Endothelial cell of umbilical vein (primary cell): Measurements from ENCODE around the gene ABCC4. TPM values are rescaled to one million over a fixed set of nuclear protein-coding genes. Genes with fewer than 3 reads are reported as not detected.

ENCODE experiments used
- BruUV-seq: library from RNA; stranded (reverse); fragments of 400-500 nt; replicated peaks from 2 replicates; lab custom pipeline; 2021; lab: Mats Ljungman, UMichigan
- CTCF ChIA-PET: fragments of 300-600, 350-600 bp; sonication (Branson Sonifier 250); formaldehyde crosslinking; loops from one replicate; lab custom pipeline; 2021; ENCODE audit warnings: antibody characterized with exemption, inconsistent platforms; lab: Charles Lee
- POLR2A ChIA-PET: fragments of 300-600, 350-600 bp; sonication (Branson Sonifier 250); formaldehyde crosslinking; loops from one replicate; lab custom pipeline; 2021; ENCODE audit warnings: antibody characterized with exemption, inconsistent platforms; lab: Charles Lee
- DNase-seq: peaks from one replicate; pipeline ENCODE4 v3.0.0-alpha.2; 2011; ENCODE audit warnings: low read depth, low spot score
- FAIRE-seq: peaks from 2 replicates; lab custom pipeline; 2011; peaks lifted over from hg19 to GRCh38; lab: Jason Lieb, UNC
- H2AFZ ChIP-seq: 2 replicates; pipeline ENCODE4 v1.6.0; 2012; ENCODE audit warnings: low read depth, low read length, control low read depth, inconsistent platforms
- H3K27ac ChIP-seq: 2 replicates; pipeline ENCODE4 v1.5.1; 2011; ENCODE audit warnings: low read depth, mild to moderate bottlenecking, control low read depth, low read length, moderate library complexity; ENCODE audit not compliant: insufficient read depth
- H3K27me3 ChIP-seq, 2 experiments: 2 replicates each; pipeline versions ENCODE4 v1.6.0 to v1.6.1; 2011; ENCODE audit warnings: low read length in 2 of 2, mixed read lengths in 1 of 2; ENCODE audit not compliant: control insufficient read depth in 2 of 2, insufficient read depth in 2 of 2
- H3K36me3 ChIP-seq, 2 experiments: 2 replicates in 1 of 2; 3 replicates in 1 of 2; pipeline ENCODE4 v1.5.1; 2011; ENCODE audit warnings: low read length in 2 of 2, mild to moderate bottlenecking in 1 of 2, moderate library complexity in 1 of 2; ENCODE audit not compliant: control insufficient read depth in 2 of 2, insufficient read depth in 2 of 2; ENCODE audit errors: extremely low read depth in 1 of 2
- H3K4me1 ChIP-seq: 3 replicates; pipeline ENCODE4 v1.5.1; 2011; ENCODE audit warnings: mild to moderate bottlenecking, low read length; ENCODE audit not compliant: control insufficient read depth, insufficient read depth; ENCODE audit errors: extremely low read depth
- H3K4me2 ChIP-seq: 2 replicates; pipeline ENCODE4 v1.6.1; 2011; ENCODE audit warnings: low read length, control low read depth, mixed read lengths; ENCODE audit not compliant: insufficient read depth
- H3K4me3 ChIP-seq, 3 experiments: fragments of 200-600 bp in 1 of 3; sonication (generic), shearing (Covaris generic) in 1 of 3; replicated peaks in 1 of 3; 2 replicates each; pipeline ENCODE4 v1.5.1; 2011 to 2016; ENCODE audit warnings: control low read depth in 3 of 3, low read length in 3 of 3, mild to moderate bottlenecking in 2 of 3, inconsistent platforms in 1 of 3, low read depth in 1 of 3, moderate library complexity in 1 of 3; ENCODE audit not compliant: insufficient read depth in 1 of 3
- H3K79me2 ChIP-seq: 2 replicates; pipeline ENCODE4 v1.6.0; 2012; ENCODE audit warnings: low read length, inconsistent platforms; ENCODE audit not compliant: control insufficient read depth, insufficient read depth
- H3K9ac ChIP-seq: replicated peaks from 2 replicates; pipeline ENCODE3; 2011; ENCODE audit warnings: low read length, control low read depth; ENCODE audit not compliant: insufficient read depth; ENCODE audit errors: extremely low read depth
- H3K9me1 ChIP-seq: replicated peaks from 3 replicates; pipeline ENCODE4 v1.6.0; 2011; ENCODE audit warnings: mild to moderate bottlenecking, low read length; ENCODE audit not compliant: control insufficient read depth, insufficient read depth; ENCODE audit errors: extremely low read depth
- H3K9me3 ChIP-seq: replicated peaks from 2 replicates; pipeline ENCODE4 v1.5.1; 2012; ENCODE audit warnings: low read length, inconsistent platforms; ENCODE audit not compliant: control insufficient read depth, insufficient read depth
- H4K20me1 ChIP-seq: replicated peaks from 2 replicates; pipeline ENCODE3; 2011; ENCODE audit warnings: mild to moderate bottlenecking, low read length; ENCODE audit not compliant: control insufficient read depth, insufficient read depth; ENCODE audit errors: extremely low read depth
- CTCF ChIP-seq, 2 donors: IDR thresholded peaks; 1 replicate in 1 of 2; 2 replicates in 1 of 2; pipeline ENCODE4 v1.5.1; 2011; ENCODE audit warnings: low read length in 2 of 2, mild to moderate bottlenecking in 2 of 2, moderate library complexity in 2 of 2, control low read depth in 1 of 2, inconsistent platforms in 1 of 2, low read depth in 1 of 2; ENCODE audit not compliant: insufficient read depth in 1 of 2; ENCODE audit errors: extremely low read depth in 1 of 2
- EZH2 ChIP-seq: IDR thresholded peaks from 2 replicates; pipeline ENCODE4 v1.6.1; 2012; ENCODE audit warnings: borderline replicate concordance, low read depth, mild to moderate bottlenecking, moderate library complexity, low read length, inconsistent platforms; ENCODE audit not compliant: severe bottlenecking
- FOS ChIP-seq: IDR thresholded peaks from 2 replicates; pipeline ENCODE4 v1.6.1; 2011; ENCODE audit warnings: mild to moderate bottlenecking, low read length, moderate library complexity, borderline replicate concordance; ENCODE audit not compliant: insufficient read depth
- GATA2 ChIP-seq: IDR thresholded peaks from 2 replicates; pipeline ENCODE4 v1.7.0; 2011; ENCODE audit warnings: low read depth, mild to moderate bottlenecking, moderate library complexity, mixed read lengths, low read length; ENCODE audit not compliant: insufficient read length, insufficient read depth
- JUN ChIP-seq: IDR thresholded peaks from 2 replicates; pipeline ENCODE4 v1.6.1; 2011; ENCODE audit warnings: borderline replicate concordance, low read depth; ENCODE audit not compliant: insufficient read length, insufficient read depth
- MAX ChIP-seq: IDR thresholded peaks from 2 replicates; pipeline ENCODE4 v1.6.1; 2011; ENCODE audit not compliant: insufficient read depth, insufficient read length
- MYC ChIP-seq: IDR thresholded peaks from one replicate; pipeline ENCODE4 v1.6.1; 2011; ENCODE audit warnings: mild to moderate bottlenecking, low read depth, low read length
- POLR2A ChIP-seq: IDR thresholded peaks from 2 replicates; pipeline ENCODE4 v1.6.1; 2012; ENCODE audit warnings: low read depth, mild to moderate bottlenecking, control low read depth, low read length
- POLR2AphosphoS5 ChIP-seq: IDR thresholded peaks from 2 replicates; pipeline ENCODE4 v1.6.1; 2012; ENCODE audit warnings: low read depth, mild to moderate bottlenecking, control low read depth, low read length, moderate library complexity; ENCODE audit not compliant: insufficient read depth
- dilution Hi-C: fragments of 300-500 bp; cut with MboI; formaldehyde crosslinking; loops from one replicate; pipeline ENCODE4 v1.15.0; 2019; ENCODE audit warnings: low sequenced_read_pairs; ENCODE audit not compliant: extremely low pct_ligation_motif_present
- intact Hi-C: fragments of 100-400 bp; cut with micrococcal nuclease; formaldehyde crosslinking; loops from one replicate; pipeline ENCODE4 v1.10.0; 2022
- polyA plus RNA-seq, 4 experiments: library from polyadenylated mRNA; depleted of rRNA in 3 of 4; stranded (reverse) in 3 of 4; unstranded in 1 of 4; fragments of >200 nt; gene quantifications; 2 replicates each; pipeline versions ENCODE4 v1.2.1 to v1.2.3, GENCODE V29; 2011 to 2012; ENCODE audit warnings: missing spikeins in 1 of 4
- total RNA-seq: library from RNA; stranded (reverse); gene quantifications from 2 replicates; pipeline ENCODE4 v1.2.3, GENCODE V29; 2021

ABCC4 gene
- total and polyA plus RNA-seq, 2 donors (not counting 3 experiments of a cell fraction or from before 2014, with no cell fraction given), result 9.2 to 15.9 TPM

DNA sequence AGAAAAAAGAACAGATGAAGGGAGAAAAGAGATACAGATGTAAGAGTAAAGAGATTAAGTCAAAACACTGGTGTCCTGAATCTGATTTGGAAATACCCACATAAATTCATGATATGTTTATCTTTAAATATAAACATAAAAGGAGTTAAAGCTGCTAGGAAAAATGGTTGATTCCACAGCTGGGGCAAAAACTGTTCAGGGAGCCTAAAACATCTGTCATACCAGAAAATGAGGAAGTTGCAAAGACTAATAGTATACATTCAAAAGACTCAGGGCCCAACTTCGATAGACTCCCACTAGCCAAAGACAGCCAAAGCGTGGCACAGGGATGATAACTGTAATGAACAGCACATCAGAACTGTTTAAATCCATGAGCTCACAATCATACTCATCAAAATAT is 62.0 kb downstream of the ABCC4 start:
- no peaks in the 10 kb centered on the region for H3K9me1 ChIP-seq
- H3K4me1 ChIP-seq, result peaks cover 11% of the 10 kb centered on the region
- ChIA-PET CTCF (interaction anchor here (1.4 to 1.5 kb wide), 4 partner anchors 10 to 165 kb away, joined by 3 to 7 read pairs (median 4); no protein-coding TSS in a partner anchor), POLR2A (no interaction called here)
- intact Hi-C loops (no loop called here), dilution Hi-C loops (no loop called here)
- TF ChIP-seq POLR2AphosphoS5 (no peak), FOS (no peak), EZH2 (no peak), MYC (no peak), MAX (no peak), GATA2 (no peak), JUN (no peak), POLR2A (no peak), CTCF (IDR thresholded peaks at IDR 0.05; ENCODE audit: extremely low read depth in 1 of 2, insufficient read depth in 1 of 2, low read depth in 1 of 2, low read length in 2 of 2) (no peak)
- no peaks in the 10 kb centered on the region for H3K9me3 ChIP-seq
- H3K36me3 ChIP-seq, result no peaks in the 10 kb centered on the region
- no peak for DNase-seq
- no TSS peak for BruUV-seq
- H2AFZ ChIP-seq, result no peak overlapping the region
- no peak overlapping the region for H3K4me3 ChIP-seq
- no peak for FAIRE-seq
- H3K27ac ChIP-seq, result no peak overlapping the region
- H3K9ac ChIP-seq, result no peak overlapping the region
- no peaks in the 10 kb centered on the region for H3K27me3 ChIP-seq
- H3K4me2 ChIP-seq, result no peak overlapping the region
- no peaks in the 10 kb centered on the region for H4K20me1 ChIP-seq
- H3K79me2 ChIP-seq, result peaks cover 2% of the 10 kb centered on the region
